Hematopoietic multipotent progenitor cell treated with erythropoietin and hydrocortisone succinate and interleukin-3 and kit ligand, for 17 days (in vitro differentiated cells): Measurements from ENCODE around the gene FAM177A1.
"Not testable (repeated sequence)": the region's sequence is repeated elsewhere in the genome, so short reads cannot be mapped to it uniquely, and the experiment has no call there.

Experiments
- DNase-seq: peaks from one replicate; pipeline ENCODE4 v3.0.0-alpha.2; 2015; ENCODE audit warnings: low spot score

FAM177A1 gene

GRCh38 chr14:35046048-35046750, at the start of gene FAM177A1:
TSS of gene FAM177A1 (plus strand) at chr14:35046272. CDS start at chr14:35046464, 192 bp downstream.
- DNase-seq, result peak; percentile 97

- DNase-seq, result no peak
These were observed 48.3 kb upstream of the FAM177A1 start for GRCh38 chr14:34997762-34998161.

GRCh38 chr14:34999500-34999899, 46.6 kb upstream of the FAM177A1 start:
- no peak for DNase-seq

- DNase-seq, result no peak
These were observed 44.5 kb upstream of the FAM177A1 start for GRCh38 chr14:35001621-35002020.

- no peak for DNase-seq
These were observed 41.2 kb upstream of the FAM177A1 start for GRCh38 chr14:35004839-35005238.

GRCh38 chr14:35016568-35016967, 29.5 kb upstream of the FAM177A1 start:
- no peak for DNase-seq

- no peak for DNase-seq
These were observed 25.4 kb upstream of the FAM177A1 start for GRCh38 chr14:35020713-35021112.

- no peak for DNase-seq
These were observed 17.6 kb upstream of the FAM177A1 start for GRCh38 chr14:35028435-35028834.

GRCh38 chr14:35032562-35032961, 13.5 kb upstream of the FAM177A1 start:
- DNase-seq, result no peak

- no peak for DNase-seq
These were observed 11.6 kb upstream of the FAM177A1 start for GRCh38 chr14:35034440-35034833.

GRCh38 chr14:35034944-35035554, 11.0 kb upstream of the FAM177A1 start:
- DNase-seq, result not testable (repeated sequence)

GRCh38 chr14:35038312-35038711, 7.8 kb upstream of the FAM177A1 start:
- not testable (repeated sequence) for DNase-seq

- no peak for DNase-seq
These were observed 3.4 kb upstream of the FAM177A1 start for GRCh38 chr14:35042632-35043031.

- DNase-seq, result no peak
These were observed 3.0 kb upstream of the FAM177A1 start for GRCh38 chr14:35043046-35043445.

- no peak for DNase-seq
These were observed 904 bp upstream of the FAM177A1 start for GRCh38 chr14:35044939-35045797.

- DNase-seq, result no peak
These were observed 349 bp upstream of the FAM177A1 start for GRCh38 chr14:35045798-35046047.

GRCh38 chr14:35046751-35047536, 872 bp downstream of the FAM177A1 start:
- peak; percentile 66 for DNase-seq

- no peak for DNase-seq
These were observed 2.0 kb downstream of the FAM177A1 start for GRCh38 chr14:35047976-35048513.

GRCh38 chr14:35050652-35051051, 4.6 kb downstream of the FAM177A1 start:
- peak; percentile 74 for DNase-seq

- no peak for DNase-seq
These were observed 5.7 kb downstream of the FAM177A1 start for GRCh38 chr14:35051796-35052195.

- DNase-seq, result no peak
These were observed 6.6 kb downstream of the FAM177A1 start for GRCh38 chr14:35052637-35053036.
